Stimulated activated CD4-positive, alpha-beta T cell treated with anti-CD3 and anti-CD28 coated beads, TNF-alpha, amount 100 ng/mL, for 4 hours (primary cell): ENCODE measurements around the gene PLAGL1.
"Not testable (repeated sequence)": the region's sequence is repeated elsewhere in the genome, so short reads cannot be mapped to it uniquely, and the experiment has no call there.

ENCODE experiments used
- DNase-seq, 3 experiments: peaks; one replicate each; pipeline ENCODE4 v3.0.0-alpha.2; 2020; ENCODE audit warnings: low read depth in 3 of 3

The PLAGL1 gene

DNA sequence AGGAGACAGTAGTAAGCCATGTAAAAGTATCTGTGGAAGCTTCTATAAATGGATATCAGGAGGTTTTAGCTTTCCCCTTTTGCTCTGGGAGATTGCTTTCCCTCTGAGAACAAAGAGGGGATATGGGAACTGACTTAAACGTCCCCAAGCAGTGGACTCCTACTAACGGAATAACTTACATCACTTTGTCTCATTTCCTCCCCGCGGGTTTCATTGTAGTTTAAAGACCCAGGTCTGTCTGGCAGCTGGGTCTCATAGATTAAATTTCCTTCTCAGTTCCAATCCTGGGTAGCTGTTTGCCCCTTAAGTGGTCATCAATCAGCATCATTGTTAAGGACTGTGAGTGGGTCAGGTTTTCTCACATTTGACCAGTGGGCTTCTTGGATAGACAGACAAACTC is 68.7 kb downstream of the PLAGL1 start:
- no peak for DNase-seq

DNA sequence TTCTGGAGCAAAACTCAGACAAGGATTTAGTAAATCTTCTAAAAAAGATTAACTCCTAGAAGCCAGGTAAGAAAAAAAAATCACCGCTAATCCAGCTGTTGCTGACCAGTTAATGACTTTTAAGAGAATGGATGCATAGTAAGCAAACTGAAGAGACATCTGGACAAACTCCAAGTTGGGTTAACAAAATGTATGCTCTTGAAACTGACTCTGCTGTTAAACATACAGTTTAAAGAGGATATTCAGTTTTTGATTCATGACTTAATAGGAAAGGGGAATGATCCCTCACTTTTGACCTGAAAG is 70.4 kb downstream of the PLAGL1 start:
- no peak for DNase-seq

GRCh38 chr6:143936778-143937667 is 71.0 kb downstream of the PLAGL1 start:
- no peak for DNase-seq

GRCh38 chr6:143936347-143936746 is 71.7 kb downstream of the PLAGL1 start:
- no peak for DNase-seq

GRCh38 chr6:143934867-143935266 is 73.2 kb downstream of the PLAGL1 start:
- DNase-seq: no peak

GRCh38 chr6:143934331-143934730 is 73.7 kb downstream of the PLAGL1 start:
- DNase-seq: no peak

- DNase-seq: no peak
Observed at GRCh38 chr6:143929975-143930374, 78.1 kb downstream of the PLAGL1 start.

DNA sequence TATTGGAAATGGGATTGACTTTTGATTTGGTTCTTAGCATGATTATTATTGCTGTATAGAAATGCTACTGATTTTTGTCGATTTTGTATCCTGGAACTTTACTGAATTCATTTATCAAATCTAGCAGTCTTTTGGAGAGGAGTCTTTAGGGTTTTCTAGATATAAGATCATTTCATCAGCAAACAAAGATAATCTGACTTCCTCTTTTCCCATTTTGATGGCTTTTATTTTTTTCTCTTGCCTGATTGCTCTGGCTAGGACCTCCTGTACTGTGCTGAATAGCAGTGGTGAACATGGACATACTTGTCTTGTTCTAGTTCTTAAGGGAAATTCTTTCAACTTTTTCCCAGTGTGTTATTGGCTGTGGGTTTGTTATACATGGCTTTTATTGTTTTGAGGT is 79.2 kb downstream of the PLAGL1 start:
- DNase-seq: no peak

- not testable (repeated sequence) for DNase-seq
Observed at GRCh38 chr6:143917026-143917425, 91.0 kb downstream of the PLAGL1 start.

DNA sequence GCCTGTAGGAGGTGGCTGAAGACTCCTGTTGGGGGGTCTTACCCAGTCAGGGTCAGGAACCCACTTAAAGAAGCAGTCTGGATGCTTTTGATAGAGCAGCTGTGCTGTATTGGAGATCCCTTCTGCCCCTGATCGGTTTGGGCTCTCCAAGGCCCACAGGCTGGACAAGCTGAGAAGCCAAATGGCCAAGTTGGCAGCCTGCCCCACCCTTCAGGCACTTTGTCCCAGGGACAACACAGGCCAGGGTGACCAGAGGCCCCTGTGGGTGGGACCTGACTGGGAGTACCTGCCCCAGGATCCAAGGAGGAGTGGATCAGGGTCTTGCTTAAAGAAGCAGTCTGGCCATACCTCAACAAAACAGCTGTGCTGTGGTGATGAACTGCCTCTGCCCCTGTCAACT is 95.4 kb downstream of the PLAGL1 start:
- no peak for DNase-seq

GRCh38 chr6:143911028-143911427 is 97.0 kb downstream of the PLAGL1 start:
- DNase-seq: no peak

DNA sequence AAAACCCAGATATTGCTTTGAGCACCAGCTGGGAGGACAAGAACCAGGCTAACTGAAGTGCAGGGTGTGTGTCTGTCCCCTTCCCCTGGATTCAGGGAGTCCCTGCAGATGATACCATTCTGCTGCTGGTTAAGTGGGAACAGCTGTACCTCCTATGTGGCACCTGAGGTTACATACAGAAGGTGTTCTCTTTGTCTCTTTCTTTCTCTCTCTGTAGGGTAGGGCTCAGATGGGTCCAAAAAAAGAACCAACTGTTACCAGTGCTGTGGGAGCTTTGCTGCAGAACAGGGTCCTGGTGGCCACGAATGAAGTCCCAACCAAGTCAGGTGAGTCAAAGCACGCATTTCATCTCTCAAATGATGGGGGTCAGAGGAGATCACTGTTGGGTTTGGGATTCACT is 105.2 kb downstream of the PLAGL1 start:
- no peak for DNase-seq

- no peak for DNase-seq
Observed at GRCh38 chr6:143901885-143902750, 105.9 kb downstream of the PLAGL1 start.

- no peak for DNase-seq
Observed at GRCh38 chr6:143900358-143900757, 107.7 kb downstream of the PLAGL1 start.

GRCh38 chr6:143896126-143896860 is 111.8 kb downstream of the PLAGL1 start:
- no peak for DNase-seq

DNA sequence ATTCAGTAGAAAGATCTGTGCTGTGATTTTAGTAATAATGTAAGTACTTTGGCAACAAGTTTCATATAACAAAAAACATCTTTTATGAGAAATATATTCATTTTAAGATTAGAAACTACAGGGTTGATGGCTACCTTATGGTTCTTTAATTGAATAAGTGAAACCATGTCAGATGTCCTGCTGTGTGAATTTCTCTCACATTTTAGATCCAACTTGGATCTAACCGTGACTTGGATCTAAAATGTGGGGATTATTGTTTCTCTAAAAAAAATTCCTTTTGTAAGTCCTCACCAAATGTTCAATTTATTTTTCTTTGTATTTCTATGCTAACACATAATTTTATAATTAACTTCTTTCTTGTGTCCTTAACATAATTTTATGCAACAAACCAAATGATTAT is 113.4 kb downstream of the PLAGL1 start:
- no peak for DNase-seq
